ENCODE measurements around the gene DRD4. TPM values are rescaled to one million over a fixed set of nuclear protein-coding genes. Genes with fewer than 3 reads are reported as not detected.
A peak's percentile ranks its signal among the peaks of the same experiment; 100 is the strongest.

The DRD4 gene
- total and polyA plus RNA-seq, 2 donors (not counting 1 experiment from before 2014, with no cell fraction given): not detected

GRCh38 chr11:612201-612960 is 24.7 kb upstream of the DRD4 start:
- Histone ChIP-seq H3K9me3 (ENCODE audit: control extremely low read depth in 1 of 3, control insufficient read depth in 2 of 3, insufficient read depth in 1 of 3, low read length in 2 of 3) (no peaks in the 10 kb centered on the region), H3K4me2 (replicated peaks; ENCODE audit: low read depth, low read length, poor library complexity, severe bottlenecking) (no peak overlapping the region), H4K20me1 (ENCODE audit: control insufficient read depth, insufficient read depth, low read length, poor library complexity, severe bottlenecking) (peaks cover 73% of the 10 kb centered on the region), H3K27ac (ENCODE audit: low read length in 2 of 2) (peak overlapping the region in 1 of 2 donors; percentile 59), H2AFZ (ENCODE audit: insufficient read depth, low read depth, low read length, poor library complexity, severe bottlenecking) (no peak overlapping the region), H3K4me1 (ENCODE audit: control insufficient read depth in 2 of 2, insufficient read depth in 2 of 2, low read length in 2 of 2) (peaks cover 18 to 35% of the 10 kb centered on the region in 2 donors), H3K27me3 (replicated peaks in 1 of 4; ENCODE audit: control extremely low read depth in 1 of 4, control insufficient read depth in 3 of 4, insufficient read depth in 4 of 4, low read length in 3 of 4) (no peaks in the 10 kb centered on the region), H3K36me3 (replicated peaks in 1 of 2; ENCODE audit: control extremely low read depth in 1 of 2, control insufficient read depth in 1 of 2, extremely low read depth in 1 of 2, insufficient read depth in 2 of 2, low read length in 1 of 2) (peaks cover 0 to 61% of the 10 kb centered on the region in 2 experiments), H3K4me3 (ENCODE audit: control extremely low read depth in 1 of 5, extremely low read depth in 1 of 5, insufficient read depth in 1 of 5, low read depth in 2 of 5, low read length in 4 of 5) (no peak overlapping the region), H3K9ac (ENCODE audit: low read length) (no peak overlapping the region), H3K79me2 (ENCODE audit: control insufficient read depth, insufficient read depth, low read length) (peaks cover 6% of the 10 kb centered on the region)
- no peak overlapping the region for H3K4me3 Mint-ChIP-seq
- CTCF ChIA-PET: interaction anchor here (1.4 to 1.5 kb wide), 2 partner anchors 58 to 95 kb away, joined by 3 to 5 read pairs; no protein-coding TSS in a partner anchor
- ATAC-seq (ENCODE audit: low read depth) (no peak), DNase-seq (no peak)
- TF ChIP-seq EZH2 (IDR thresholded peaks at IDR 0.05; ENCODE audit: borderline replicate concordance, insufficient read depth, low read depth, low read length, poor library complexity, severe bottlenecking) (no peak), CTCF (IDR thresholded peaks at IDR 0.05) (no peak)
- POLR2A ChIA-PET: interaction anchor here (0.7 kb wide), 1 partner anchor 10 kb away, joined by 3 read pairs; no protein-coding TSS in a partner anchor
- H3K27ac Mint-ChIP-seq: no peak overlapping the region
- H3K4me1 Mint-ChIP-seq: peaks cover 17% of the 10 kb centered on the region
- WGBS (ENCODE audit: insufficient coverage): 90% methylated on average over 21 of the region's 27 CpGs
- H3K27me3 Mint-ChIP-seq: no peaks in the 10 kb centered on the region
- no peaks in the 10 kb centered on the region for H3K9me3 Mint-ChIP-seq (ENCODE audit: insufficient read depth)
- intact Hi-C loops (cut with micrococcal nuclease): loop anchor here (10.0 kb wide), 1 partner anchor 112 kb away; no protein-coding TSS in a partner anchor

GRCh38 chr11:612961-613300 is 24.1 kb upstream of the DRD4 start:
- TF ChIP-seq EZH2 (IDR thresholded peaks at IDR 0.05; ENCODE audit: borderline replicate concordance, insufficient read depth, low read depth, low read length, poor library complexity, severe bottlenecking) (no peak), CTCF (IDR thresholded peaks at IDR 0.05) (no peak)
- H4K20me1 ChIP-seq (ENCODE audit: control insufficient read depth, insufficient read depth, low read length, poor library complexity, severe bottlenecking): peaks cover 71% of the 10 kb centered on the region
- Mint-ChIP-seq H3K27me3 (no peaks in the 10 kb centered on the region), H3K27ac (no peak overlapping the region), H3K4me1 (peaks cover 17% of the 10 kb centered on the region), H3K9me3 (ENCODE audit: insufficient read depth) (no peaks in the 10 kb centered on the region), H3K4me3 (no peak overlapping the region)
- POLR2A ChIA-PET: interaction anchor here (0.6 to 2.0 kb wide), 2 partner anchors 37 to 220 kb away, joined by 4 to 8 read pairs; partner anchors contain the start of genes CD151 and PHRF1
- no peak for DNase-seq
- no peak overlapping the region for H3K4me2 ChIP-seq (replicated peaks; ENCODE audit: low read depth, low read length, poor library complexity, severe bottlenecking)
- no peak overlapping the region for H2AFZ ChIP-seq (ENCODE audit: insufficient read depth, low read depth, low read length, poor library complexity, severe bottlenecking)
- CTCF ChIA-PET: interaction anchor here (1.4 to 1.7 kb wide), 2 partner anchors 58 to 95 kb away, joined by 3 to 5 read pairs; no protein-coding TSS in a partner anchor
- H3K36me3 ChIP-seq (replicated peaks in 1 of 2; ENCODE audit: control extremely low read depth in 1 of 2, control insufficient read depth in 1 of 2, extremely low read depth in 1 of 2, insufficient read depth in 2 of 2, low read length in 1 of 2): peaks cover 0 to 57% of the 10 kb centered on the region in 2 experiments
- no peak for ATAC-seq (ENCODE audit: low read depth)
- H3K27ac ChIP-seq (ENCODE audit: low read length in 2 of 2): peak overlapping the region in 1 of 2 donors; percentile 59
- H3K4me3 ChIP-seq (ENCODE audit: control extremely low read depth in 1 of 5, extremely low read depth in 1 of 5, insufficient read depth in 1 of 5, low read depth in 2 of 5, low read length in 4 of 5): no peak overlapping the region
- no peak overlapping the region for H3K9ac ChIP-seq (ENCODE audit: low read length)
- WGBS (ENCODE audit: insufficient coverage): over 99% methylated on average over 10 of the region's 10 CpGs
- H3K9me3 ChIP-seq (ENCODE audit: control extremely low read depth in 1 of 3, control insufficient read depth in 2 of 3, insufficient read depth in 1 of 3, low read length in 2 of 3): no peaks in the 10 kb centered on the region
- intact Hi-C loops (cut with micrococcal nuclease): loop anchor here (10.0 kb wide), 1 partner anchor 112 kb away; no protein-coding TSS in a partner anchor
- H3K27me3 ChIP-seq (replicated peaks in 1 of 4; ENCODE audit: control extremely low read depth in 1 of 4, control insufficient read depth in 3 of 4, insufficient read depth in 4 of 4, low read length in 3 of 4): no peaks in the 10 kb centered on the region
- H3K4me1 ChIP-seq (ENCODE audit: control insufficient read depth in 2 of 2, insufficient read depth in 2 of 2, low read length in 2 of 2): peaks cover 18 to 35% of the 10 kb centered on the region in 2 donors
- H3K79me2 ChIP-seq (ENCODE audit: control insufficient read depth, insufficient read depth, low read length): peaks cover 6% of the 10 kb centered on the region

Measured in B cell (primary cell).